Hindlimb muscle (tissue), 1 donor: ENCODE measurements around the gene PRMT5. TPM values are rescaled to one million over a fixed set of nuclear protein-coding genes. Genes with fewer than 3 reads are reported as not detected.
"Not testable (repeated sequence)": the region's sequence is repeated elsewhere in the genome, so short reads cannot be mapped to it uniquely, and the experiment has no call there.

Experiments
- DNase-seq: peaks from one replicate; pipeline ENCODE4 v3.0.0-alpha.2; 2013
- polyA plus RNA-seq: library from polyadenylated mRNA; unstranded; fragments of 120-200 nt; gene quantifications from one replicate; pipeline ENCODE4 v1.2.1, GENCODE V29; 2013; ENCODE audit not compliant: insufficient read length

The PRMT5 gene
- polyA plus RNA-seq, 1 donor = 66.8 TPM

- DNase-seq = no peak
Measured at GRCh38 chr14:22932146-22932545, 3.0 kb upstream of the PRMT5 start.

GRCh38 chr14:22929961-22930364 is 787 bp upstream of the PRMT5 start:
- no peak for DNase-seq

GRCh38 chr14:22928237-22929103 is 706 bp downstream of the PRMT5 start:
- DNase-seq = no peak

GRCh38 chr14:22926316-22926715 is 2.9 kb downstream of the PRMT5 start:
- no peak for DNase-seq

GRCh38 chr14:22925513-22925912 is 3.7 kb downstream of the PRMT5 start:
- no peak for DNase-seq

GRCh38 chr14:22923746-22924145 is 5.4 kb downstream of the PRMT5 start:
- no peak for DNase-seq

GRCh38 chr14:22922294-22922693 is 6.9 kb downstream of the PRMT5 start:
- no peak for DNase-seq

GRCh38 chr14:22920697-22921096 is 8.5 kb downstream of the PRMT5 start:
- no peak for DNase-seq

- no peak for DNase-seq
Measured at GRCh38 chr14:22919601-22919921, 9.6 kb downstream of the PRMT5 start.

GRCh38 chr14:22918804-22919600 is 10.2 kb downstream of the PRMT5 start, which contains the start of gene RBM23:
Gene RBM23 (minus strand): TSS chr14:22919149.
- peak; percentile 100 for DNase-seq

- DNase-seq = no peak
Measured at GRCh38 chr14:22915886-22916521, 13.2 kb downstream of the PRMT5 start.

GRCh38 chr14:22914836-22915235 is 14.3 kb downstream of the PRMT5 start:
- not testable (repeated sequence) for DNase-seq

GRCh38 chr14:22910916-22911315 is 18.3 kb downstream of the PRMT5 start:
- DNase-seq = no peak

- DNase-seq = no peak
Measured at GRCh38 chr14:22908601-22909000, 20.6 kb downstream of the PRMT5 start.

GRCh38 chr14:22907429-22907828 is 21.7 kb downstream of the PRMT5 start:
- no peak for DNase-seq

- DNase-seq = no peak
Measured at GRCh38 chr14:22906073-22906472, 23.1 kb downstream of the PRMT5 start.

GRCh38 chr14:22905627-22906026 is 23.5 kb downstream of the PRMT5 start:
- no peak for DNase-seq

GRCh38 chr14:22903742-22904087 is 25.5 kb downstream of the PRMT5 start:
- no peak for DNase-seq

GRCh38 chr14:22901799-22902198 is 27.4 kb downstream of the PRMT5 start:
- DNase-seq = no peak

GRCh38 chr14:22900081-22900799 is 28.9 kb downstream of the PRMT5 start:
- peak; percentile 59 for DNase-seq

GRCh38 chr14:22898302-22899090 is 30.7 kb downstream of the PRMT5 start:
- DNase-seq = no peak

- no peak for DNase-seq
Measured at GRCh38 chr14:22897357-22897756, 31.8 kb downstream of the PRMT5 start.
